DND-41 (cell line): ENCODE data around the gene SHISA9.

Experiments used
- ATAC-seq: fragments of 200-7000 bp; cut with Tn5 transposase; 3 replicates; pipeline ENCODE4 v1.9.1; 2021; ENCODE audit warnings: low read depth; ENCODE audit not compliant: insufficient read depth
- DNase-seq: peaks from one replicate; pipeline ENCODE4 v3.0.0-alpha.2; 2020
- H2AFZ ChIP-seq: 2 replicates; pipeline ENCODE4 v1.6.0; 2012; ENCODE audit warnings: low read depth, low read length
- H3K27ac ChIP-seq: 2 replicates; pipeline ENCODE4 v1.5.1; 2012; ENCODE audit warnings: low read length, inconsistent platforms
- H3K27me3 ChIP-seq: fragments of 200-600 bp; sonication (generic); 2 replicates; pipeline ENCODE4 v1.6.0; 2012; ENCODE audit warnings: low read length, mild to moderate bottlenecking, inconsistent platforms; ENCODE audit not compliant: insufficient read depth, poor library complexity
- H3K36me3 ChIP-seq: 2 replicates; pipeline ENCODE4 v1.5.1; 2012; ENCODE audit warnings: low read length, inconsistent platforms; ENCODE audit not compliant: insufficient read depth
- H3K4me1 ChIP-seq: 2 replicates; pipeline ENCODE4 v1.5.1; 2012; ENCODE audit warnings: mild to moderate bottlenecking, low read length; ENCODE audit not compliant: insufficient read depth
- H3K4me2 ChIP-seq: 2 replicates; pipeline ENCODE4 v1.6.0; 2012; ENCODE audit warnings: mild to moderate bottlenecking, moderate library complexity, low read length, inconsistent platforms; ENCODE audit not compliant: insufficient read depth
- H3K4me3 ChIP-seq, 2 experiments: fragments of 200-600 bp in 1 of 2; shearing (Covaris generic) in 1 of 2; 2 replicates each; pipeline ENCODE4 v1.5.1; 2012 to 2016; ENCODE audit warnings: inconsistent platforms in 2 of 2, low read length in 2 of 2, mild to moderate bottlenecking in 2 of 2, low read depth in 1 of 2, moderate library complexity in 1 of 2
- H3K79me2 ChIP-seq: 2 replicates; pipeline ENCODE4 v1.6.0; 2012; ENCODE audit warnings: low read length, inconsistent platforms; ENCODE audit not compliant: insufficient read depth
- H3K9ac ChIP-seq: 2 replicates; pipeline ENCODE4 v1.6.0; 2012; ENCODE audit warnings: low read depth, mild to moderate bottlenecking, inconsistent platforms, low read length, moderate library complexity
- H3K9me3 ChIP-seq: 2 replicates; pipeline ENCODE4 v1.5.1; 2012; ENCODE audit warnings: low read length, moderate library complexity, mild to moderate bottlenecking, inconsistent platforms; ENCODE audit not compliant: insufficient read depth, severe bottlenecking
- H4K20me1 ChIP-seq: 2 replicates; pipeline ENCODE4 v1.6.0; 2012; ENCODE audit warnings: low read length; ENCODE audit not compliant: insufficient read depth
- EZH2 ChIP-seq: IDR thresholded peaks from 3 replicates; pipeline ENCODE4 v1.6.1; 2012; ENCODE audit warnings: borderline replicate concordance, low read depth, mild to moderate bottlenecking, moderate library complexity, low read length, inconsistent platforms; ENCODE audit not compliant: severe bottlenecking
- TF ChIP-seq, protein P1 (sequence below): IDR thresholded peaks from 2 replicates; pipeline ENCODE4 v1.5.1; 2012; ENCODE audit warnings: borderline replicate concordance, low read length, moderate library complexity, mild to moderate bottlenecking; ENCODE audit not compliant: poor library complexity, severe bottlenecking; ENCODE audit errors: extremely low read depth

SHISA9 gene

DNA sequence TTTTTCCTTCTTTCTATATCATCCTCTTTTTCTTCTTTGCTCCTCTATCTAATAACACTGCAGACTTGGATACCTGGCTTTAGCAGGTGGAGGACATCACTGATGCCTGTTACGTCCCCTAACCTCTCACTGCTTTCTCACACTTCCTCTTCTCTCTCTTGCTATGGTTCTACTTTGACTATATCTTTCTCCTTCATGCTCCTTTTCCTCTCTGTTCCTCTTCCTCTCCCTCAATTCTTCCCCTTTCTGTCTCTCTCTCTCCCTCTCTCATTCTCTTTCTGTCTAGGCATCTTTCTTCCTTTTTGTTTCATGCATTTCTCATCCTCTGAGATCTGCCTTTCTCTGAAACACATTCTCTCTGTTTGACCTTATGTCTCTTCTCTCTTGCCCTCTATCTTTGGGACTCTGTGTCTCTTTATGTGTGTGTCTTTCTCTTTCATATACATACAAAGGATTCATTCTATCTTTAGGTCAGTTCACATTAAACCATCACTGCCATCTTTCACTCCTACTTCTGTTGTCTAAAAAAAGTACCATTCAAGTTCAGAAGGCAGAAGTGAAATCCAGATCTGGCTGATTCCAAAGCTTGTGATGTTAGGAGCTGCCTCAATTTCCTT, 353.7 kb downstream of the SHISA9 start:
- H3K4me1 ChIP-seq = no peaks in the 10 kb centered on the region
- H3K36me3 ChIP-seq = no peaks in the 10 kb centered on the region
- H3K27ac ChIP-seq = no peak overlapping the region
- no peak overlapping the region for H2AFZ ChIP-seq
- peaks cover 3% of the 10 kb centered on the region for H3K9me3 ChIP-seq
- no peaks in the 10 kb centered on the region for H3K79me2 ChIP-seq
- no peaks in the 10 kb centered on the region for H4K20me1 ChIP-seq
- ATAC-seq (no peak), DNase-seq (no peak)
- no peak overlapping the region for H3K4me3 ChIP-seq
- H3K4me2 ChIP-seq = no peak overlapping the region
- TF ChIP-seq, protein P1, sequence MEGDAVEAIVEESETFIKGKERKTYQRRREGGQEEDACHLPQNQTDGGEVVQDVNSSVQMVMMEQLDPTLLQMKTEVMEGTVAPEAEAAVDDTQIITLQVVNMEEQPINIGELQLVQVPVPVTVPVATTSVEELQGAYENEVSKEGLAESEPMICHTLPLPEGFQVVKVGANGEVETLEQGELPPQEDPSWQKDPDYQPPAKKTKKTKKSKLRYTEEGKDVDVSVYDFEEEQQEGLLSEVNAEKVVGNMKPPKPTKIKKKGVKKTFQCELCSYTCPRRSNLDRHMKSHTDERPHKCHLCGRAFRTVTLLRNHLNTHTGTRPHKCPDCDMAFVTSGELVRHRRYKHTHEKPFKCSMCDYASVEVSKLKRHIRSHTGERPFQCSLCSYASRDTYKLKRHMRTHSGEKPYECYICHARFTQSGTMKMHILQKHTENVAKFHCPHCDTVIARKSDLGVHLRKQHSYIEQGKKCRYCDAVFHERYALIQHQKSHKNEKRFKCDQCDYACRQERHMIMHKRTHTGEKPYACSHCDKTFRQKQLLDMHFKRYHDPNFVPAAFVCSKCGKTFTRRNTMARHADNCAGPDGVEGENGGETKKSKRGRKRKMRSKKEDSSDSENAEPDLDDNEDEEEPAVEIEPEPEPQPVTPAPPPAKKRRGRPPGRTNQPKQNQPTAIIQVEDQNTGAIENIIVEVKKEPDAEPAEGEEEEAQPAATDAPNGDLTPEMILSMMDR = no peak
- TF ChIP-seq EZH2 = no peak
- no peak overlapping the region for H3K9ac ChIP-seq
- no peaks in the 10 kb centered on the region for H3K27me3 ChIP-seq

DNA sequence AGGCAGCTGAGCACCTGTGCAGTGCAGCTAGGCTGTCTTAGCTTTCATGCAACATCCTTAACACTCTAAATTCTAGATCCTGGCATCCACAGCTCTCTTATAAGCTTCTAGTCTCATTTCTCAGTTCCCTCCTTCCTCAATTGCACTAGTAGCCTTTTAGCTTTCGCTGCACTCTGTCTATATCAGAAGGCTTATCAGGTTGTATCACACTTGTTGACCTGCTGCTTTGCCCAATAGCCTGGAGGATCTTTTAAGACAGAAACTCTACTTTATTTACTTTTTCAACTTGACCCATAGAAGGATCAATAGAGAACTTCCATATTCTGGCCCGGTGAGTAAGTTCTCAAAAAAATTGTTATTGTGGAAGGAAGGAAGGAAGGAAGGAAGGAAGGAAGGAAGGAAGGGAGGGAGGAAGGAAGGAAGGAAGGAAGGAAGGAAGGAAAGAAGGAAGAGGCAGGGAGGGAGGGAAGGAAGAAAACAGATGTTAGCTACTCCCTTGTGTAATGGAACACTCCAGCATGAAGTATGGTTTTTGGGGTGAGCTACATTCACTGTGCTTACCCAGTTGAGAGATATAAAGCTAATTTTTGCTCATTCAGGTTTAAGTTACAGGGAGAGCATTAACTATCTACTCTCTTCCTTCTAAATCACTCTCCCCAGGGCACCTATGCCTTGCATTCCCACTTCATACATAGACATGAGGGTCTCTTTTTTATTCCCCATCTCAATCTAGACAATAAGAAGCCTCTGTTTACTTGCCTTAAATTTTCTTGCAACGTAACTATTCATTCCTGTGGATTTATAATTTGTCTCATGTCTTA, 361.1 kb downstream of the SHISA9 start:
- H3K27me3 ChIP-seq = no peaks in the 10 kb centered on the region
- no peak overlapping the region for H3K9ac ChIP-seq
- peaks cover 8% of the 10 kb centered on the region for H3K9me3 ChIP-seq
- DNase-seq (no peak), ATAC-seq (no peak)
- H2AFZ ChIP-seq = no peak overlapping the region
- TF ChIP-seq, protein P1 = no peak
- TF ChIP-seq EZH2 = no peak
- H3K4me1 ChIP-seq = no peaks in the 10 kb centered on the region
- no peaks in the 10 kb centered on the region for H3K79me2 ChIP-seq
- H3K4me2 ChIP-seq = no peak overlapping the region
- H3K36me3 ChIP-seq = no peaks in the 10 kb centered on the region
- no peak overlapping the region for H3K27ac ChIP-seq
- no peak overlapping the region for H3K4me3 ChIP-seq
- no peaks in the 10 kb centered on the region for H4K20me1 ChIP-seq

DNA sequence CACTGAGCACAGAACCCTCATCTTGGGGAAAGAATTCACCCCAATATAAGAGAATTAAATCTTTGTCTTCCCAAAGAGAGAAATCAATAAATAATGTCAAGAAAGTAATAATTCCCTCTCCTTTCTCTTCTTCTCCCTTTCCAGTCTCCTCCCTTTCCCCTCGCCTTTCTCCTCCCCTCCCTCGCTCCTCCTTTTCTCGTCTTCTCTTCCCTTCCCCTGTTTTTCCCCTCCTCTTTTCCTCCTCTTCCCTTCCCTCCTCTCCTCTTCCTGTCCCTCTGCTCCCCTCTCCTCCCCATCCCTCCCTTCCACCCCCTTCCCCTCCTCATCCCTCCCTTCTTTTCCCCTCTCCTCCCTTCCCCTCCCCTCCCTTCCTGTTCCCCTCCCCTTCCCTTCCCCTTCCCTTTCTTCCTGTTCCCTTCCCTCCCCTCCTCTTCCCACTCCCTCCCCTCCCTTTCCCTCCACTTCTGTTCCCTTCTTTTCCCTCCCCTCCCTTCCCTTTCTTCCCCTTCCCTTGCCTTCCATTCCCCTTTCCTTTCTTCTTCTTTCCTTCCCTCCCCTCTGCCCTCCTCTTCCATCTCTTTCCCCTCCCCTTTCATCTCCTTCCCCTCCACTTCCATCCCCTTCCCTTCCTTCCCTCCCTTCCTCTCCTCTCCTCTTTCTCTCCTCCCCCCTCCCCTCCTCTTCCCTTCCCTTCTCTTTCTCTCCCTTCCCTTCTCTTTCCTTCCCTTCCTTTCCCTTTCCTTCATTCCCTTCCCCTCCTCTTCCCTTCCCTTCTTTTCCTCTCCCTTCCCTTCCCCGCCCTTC, 363.6 kb downstream of the SHISA9 start:
- Histone ChIP-seq H3K4me3 (no peak overlapping the region), H3K4me1 (no peaks in the 10 kb centered on the region), H3K9me3 (peaks cover 5% of the 10 kb centered on the region), H3K79me2 (no peaks in the 10 kb centered on the region), H3K9ac (no peak overlapping the region), H4K20me1 (no peaks in the 10 kb centered on the region), H3K36me3 (no peaks in the 10 kb centered on the region), H2AFZ (no peak overlapping the region), H3K27ac (no peak overlapping the region), H3K27me3 (no peaks in the 10 kb centered on the region), H3K4me2 (no peak overlapping the region)
- ATAC-seq (no peak), DNase-seq (no peak)
- TF ChIP-seq, protein P1 = no peak
- no peak for TF ChIP-seq EZH2
